ENCODE measurements around the gene CYP1A1. TPM values are rescaled to one million over a fixed set of nuclear protein-coding genes. Genes with fewer than 3 reads are reported as not detected.

The CYP1A1 gene, protein sequence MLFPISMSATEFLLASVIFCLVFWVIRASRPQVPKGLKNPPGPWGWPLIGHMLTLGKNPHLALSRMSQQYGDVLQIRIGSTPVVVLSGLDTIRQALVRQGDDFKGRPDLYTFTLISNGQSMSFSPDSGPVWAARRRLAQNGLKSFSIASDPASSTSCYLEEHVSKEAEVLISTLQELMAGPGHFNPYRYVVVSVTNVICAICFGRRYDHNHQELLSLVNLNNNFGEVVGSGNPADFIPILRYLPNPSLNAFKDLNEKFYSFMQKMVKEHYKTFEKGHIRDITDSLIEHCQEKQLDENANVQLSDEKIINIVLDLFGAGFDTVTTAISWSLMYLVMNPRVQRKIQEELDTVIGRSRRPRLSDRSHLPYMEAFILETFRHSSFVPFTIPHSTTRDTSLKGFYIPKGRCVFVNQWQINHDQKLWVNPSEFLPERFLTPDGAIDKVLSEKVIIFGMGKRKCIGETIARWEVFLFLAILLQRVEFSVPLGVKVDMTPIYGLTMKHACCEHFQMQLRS
- 1 to 10 TPM; 3.0 to 6.8 (median 3.6) TPM for total RNA-seq

DNA sequence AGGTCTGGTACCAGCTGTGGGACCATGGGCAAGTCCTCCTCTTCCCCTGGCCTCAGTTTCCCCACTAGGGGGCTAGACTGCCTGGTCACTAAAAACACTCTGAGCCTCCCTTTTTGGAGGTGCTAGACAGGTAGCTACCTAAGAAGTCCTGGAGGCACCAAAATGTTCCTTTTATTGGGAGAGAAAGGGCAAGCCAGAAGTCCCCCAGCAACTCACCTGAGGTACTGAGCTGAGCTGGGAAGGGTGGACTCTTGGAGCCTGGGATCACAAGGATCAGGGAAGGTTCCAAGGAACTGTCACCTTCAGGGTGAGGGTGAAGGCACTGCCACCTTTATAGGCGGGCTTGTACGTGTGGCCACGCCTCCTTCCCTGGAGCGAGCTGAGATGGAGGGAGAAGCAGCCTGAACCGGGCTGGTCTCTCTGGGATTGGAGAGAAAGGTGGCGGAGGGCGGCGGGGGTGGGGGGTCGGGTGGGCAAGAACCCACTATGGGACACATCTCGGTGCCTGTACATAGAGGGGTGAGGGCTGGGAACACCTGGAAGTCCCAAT, at the start of gene CYP1A1:
Gene CYP1A1, minus strand, starts transcription at position 304 of the 550 bp plus-strand sequence. CDS start 2,431 bp downstream, outside the sequence.
- WGBS, 2 donors, result 3 to 4% methylated on average over 8 to 10 of the region's 10 CpGs
- TF ChIP-seq POLR2A (IDR thresholded peaks at IDR 0.05), result no peak
- TF ChIP-seq, protein P1, sequence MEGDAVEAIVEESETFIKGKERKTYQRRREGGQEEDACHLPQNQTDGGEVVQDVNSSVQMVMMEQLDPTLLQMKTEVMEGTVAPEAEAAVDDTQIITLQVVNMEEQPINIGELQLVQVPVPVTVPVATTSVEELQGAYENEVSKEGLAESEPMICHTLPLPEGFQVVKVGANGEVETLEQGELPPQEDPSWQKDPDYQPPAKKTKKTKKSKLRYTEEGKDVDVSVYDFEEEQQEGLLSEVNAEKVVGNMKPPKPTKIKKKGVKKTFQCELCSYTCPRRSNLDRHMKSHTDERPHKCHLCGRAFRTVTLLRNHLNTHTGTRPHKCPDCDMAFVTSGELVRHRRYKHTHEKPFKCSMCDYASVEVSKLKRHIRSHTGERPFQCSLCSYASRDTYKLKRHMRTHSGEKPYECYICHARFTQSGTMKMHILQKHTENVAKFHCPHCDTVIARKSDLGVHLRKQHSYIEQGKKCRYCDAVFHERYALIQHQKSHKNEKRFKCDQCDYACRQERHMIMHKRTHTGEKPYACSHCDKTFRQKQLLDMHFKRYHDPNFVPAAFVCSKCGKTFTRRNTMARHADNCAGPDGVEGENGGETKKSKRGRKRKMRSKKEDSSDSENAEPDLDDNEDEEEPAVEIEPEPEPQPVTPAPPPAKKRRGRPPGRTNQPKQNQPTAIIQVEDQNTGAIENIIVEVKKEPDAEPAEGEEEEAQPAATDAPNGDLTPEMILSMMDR (IDR thresholded peaks at IDR 0.05), result no peak
- no peak for DNase-seq (ENCODE audit: low spot score in 2 of 2)
- H3K4me3 ChIP-seq (ENCODE audit: low read depth, poor library complexity, severe bottlenecking), result peak within 1 kb of the TSS; percentile 23
- intact Hi-C loops (cut with DNase I; ENCODE audit: low total_unique reads), result no loop called here

DNA sequence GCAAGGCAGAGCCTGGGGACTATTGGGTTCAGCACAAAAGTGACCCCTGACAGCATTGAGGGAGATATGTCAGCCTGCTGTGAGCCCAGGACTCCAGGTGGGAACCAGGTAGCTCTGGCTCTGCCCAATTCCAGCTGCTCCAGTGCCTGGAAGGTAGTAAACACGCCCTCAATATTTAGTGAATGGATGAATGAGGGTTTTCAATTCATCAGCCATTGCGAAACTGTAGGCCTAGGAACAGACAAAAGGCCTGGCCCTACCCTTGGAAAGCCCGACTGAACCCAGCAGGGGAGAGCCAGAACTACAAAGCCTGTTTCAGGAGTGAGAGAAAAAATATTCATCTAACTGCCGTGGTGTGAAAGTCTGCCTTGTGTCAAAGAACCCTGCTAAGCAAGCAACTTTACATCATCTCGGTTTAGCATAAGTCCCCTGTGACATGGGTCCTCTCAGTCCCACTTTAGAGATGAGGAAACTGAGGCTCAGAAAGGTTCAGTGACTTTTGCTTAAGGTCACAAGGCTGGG, 48.5 kb upstream of the CYP1A1 start:
- DNase-seq (ENCODE audit: low spot score in 2 of 2), result no peak
- intact Hi-C loops (cut with DNase I; ENCODE audit: low total_unique reads), result no loop called here
- H3K4me3 ChIP-seq (ENCODE audit: low read depth, poor library complexity, severe bottlenecking), result no peak overlapping the region
- WGBS, 2 donors, result 48 to 51% methylated on average over 5 of the region's 5 CpGs
- TF ChIP-seq, protein P1 (IDR thresholded peaks at IDR 0.05), result no peak
- TF ChIP-seq POLR2A (IDR thresholded peaks at IDR 0.05), result no peak

DNA sequence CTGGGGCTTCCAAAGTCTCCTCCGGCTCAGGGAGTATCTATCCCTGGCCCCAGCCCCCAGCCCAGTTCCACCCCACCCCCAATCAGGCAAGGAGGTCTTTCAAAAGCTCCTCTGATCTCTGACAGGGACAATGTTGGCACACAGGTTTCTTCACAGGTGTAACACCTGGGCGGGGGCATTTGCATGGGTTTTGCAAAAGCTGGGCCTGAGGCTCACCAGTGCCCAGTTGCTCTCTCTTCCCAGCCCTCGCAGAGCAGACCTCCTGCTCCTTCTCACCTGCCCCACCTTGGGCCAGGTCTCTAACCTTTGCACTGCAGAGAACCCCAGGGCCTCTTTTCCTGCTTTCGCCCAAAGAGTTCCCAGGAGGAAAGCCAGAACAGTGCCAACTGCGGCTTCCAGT, 48.0 kb upstream of the CYP1A1 start:
- H3K4me3 ChIP-seq (ENCODE audit: low read depth, poor library complexity, severe bottlenecking), result no peak overlapping the region
- intact Hi-C loops (cut with DNase I; ENCODE audit: low total_unique reads), result no loop called here
- TF ChIP-seq, protein P1 (IDR thresholded peaks at IDR 0.05), result no peak
- no peak for TF ChIP-seq POLR2A (IDR thresholded peaks at IDR 0.05)
- whole genome bisulfite sequencing, 2 donors, result 48 to 74% methylated on average over 5 of the region's 5 CpGs
- DNase-seq (ENCODE audit: low spot score in 2 of 2), result no peak

DNA sequence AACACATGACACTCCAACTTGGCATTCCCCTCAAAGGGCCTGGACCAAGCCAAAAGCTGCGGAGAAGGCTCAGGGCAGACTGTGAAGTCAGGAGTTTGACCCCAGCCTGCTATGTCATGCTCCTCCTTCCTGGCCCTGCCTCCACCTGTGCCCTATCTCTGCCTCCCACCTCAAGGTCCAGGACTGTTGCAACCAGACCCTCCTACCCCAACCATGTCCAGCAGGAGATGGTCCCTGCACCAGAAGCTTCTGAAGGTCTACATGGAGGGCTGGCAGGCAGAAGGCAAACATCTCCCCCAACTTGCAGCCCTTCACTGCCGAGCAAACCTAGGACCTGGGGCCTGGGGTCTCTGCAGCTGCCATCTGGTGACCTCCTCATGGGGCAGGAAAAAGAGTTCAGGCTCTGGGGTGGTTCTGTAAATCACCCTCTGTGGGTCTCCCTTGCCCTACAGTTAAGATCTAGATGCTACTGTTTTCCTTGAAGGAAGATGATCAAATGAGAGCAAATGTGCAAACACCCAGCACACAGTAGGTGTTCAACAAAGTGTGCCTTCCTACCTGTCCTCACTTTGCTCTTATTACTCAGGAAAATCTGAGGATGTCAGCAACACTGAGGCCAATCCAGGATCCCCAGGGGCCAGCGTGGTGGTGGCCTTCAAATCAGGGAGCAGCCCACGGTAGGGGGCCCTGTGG, 45.0 kb upstream of the CYP1A1 start:
- H3K4me3 ChIP-seq (ENCODE audit: low read depth, poor library complexity, severe bottlenecking), result no peak overlapping the region
- intact Hi-C loops (cut with DNase I; ENCODE audit: low total_unique reads), result no loop called here
- no peak for DNase-seq (ENCODE audit: low spot score in 2 of 2)
- WGBS, 2 donors, result 61 to 68% methylated on average over 4 of the region's 4 CpGs
- no peak for TF ChIP-seq POLR2A (IDR thresholded peaks at IDR 0.05)
- TF ChIP-seq, protein P1 (IDR thresholded peaks at IDR 0.05), result no peak

DNA sequence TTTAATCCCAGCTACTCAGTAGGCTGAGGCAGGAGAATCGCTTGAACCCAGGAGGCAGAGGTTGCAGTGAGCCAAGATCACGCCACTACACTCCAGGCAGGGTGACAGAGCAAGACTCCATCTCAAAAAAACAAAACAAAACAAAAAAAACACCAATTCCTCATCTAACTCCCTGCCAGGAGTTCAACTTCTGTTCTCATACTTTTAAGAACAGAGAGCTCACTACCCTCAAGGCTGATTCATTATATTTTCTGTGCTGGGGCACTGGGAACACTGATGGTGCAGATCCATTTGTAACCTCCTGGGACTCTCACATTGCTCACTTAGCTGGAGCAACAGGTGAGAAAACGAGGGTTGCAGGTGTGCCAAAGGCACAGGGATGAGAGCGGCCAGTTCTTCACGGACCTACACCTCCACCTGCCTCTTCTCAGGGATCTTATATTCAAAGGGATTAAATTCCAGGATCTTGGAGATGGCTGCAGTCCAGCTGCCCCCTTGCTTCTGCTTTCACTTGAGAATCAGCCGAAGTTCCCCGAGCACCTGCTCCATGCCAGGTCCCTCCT, 44.2 kb upstream of the CYP1A1 start:
- intact Hi-C loops (cut with DNase I; ENCODE audit: low total_unique reads), result loop anchor here (5.0 to 10.0 kb wide), 2 partner anchors 132 to 225 kb away; partner anchors contain the start of gene ARID3B
- H3K4me3 ChIP-seq (ENCODE audit: low read depth, poor library complexity, severe bottlenecking), result no peak overlapping the region
- TF ChIP-seq, protein P1 (IDR thresholded peaks at IDR 0.05), result no peak
- TF ChIP-seq POLR2A (IDR thresholded peaks at IDR 0.05), result no peak
- DNase-seq (ENCODE audit: low spot score in 2 of 2), result no peak
- WGBS, 2 donors, result 63 to 68% methylated on average over 7 of the region's 7 CpGs

Measured in lower leg skin (tissue), 4 donors.